Panc1 (cell line): Measurements from ENCODE around the gene FAM20A. TPM values are rescaled to one million over a fixed set of nuclear protein-coding genes. Genes with fewer than 3 reads are reported as not detected.

Source experiments
- ATAC-seq: fragments of 200-7000 bp; cut with Tn5 transposase; 2 replicates; pipeline ENCODE4 v1.9.1; 2020; ENCODE audit warnings: mild to moderate bottlenecking, moderate library complexity
- BruUV-seq: library from RNA; stranded (reverse); fragments of 400-500 nt; replicated peaks from 2 replicates; lab custom pipeline; 2021; lab: Mats Ljungman, UMichigan
- CTCF ChIA-PET: fragments of 300-600 bp; sonication (Branson Sonifier 250); formaldehyde crosslinking; loops from one replicate; lab custom pipeline; 2022; ENCODE audit warnings: antibody characterized with exemption; lab: Charles Lee
- POLR2A ChIA-PET: fragments of 300-600 bp; sonication (Branson Sonifier 250); formaldehyde crosslinking; loops from one replicate; lab custom pipeline; 2022; ENCODE audit warnings: antibody characterized with exemption; lab: Charles Lee
- DNase-seq: peaks from one replicate; pipeline ENCODE4 v3.0.0-alpha.2; 2010; ENCODE audit warnings: low read depth, low spot score
- H3K27ac ChIP-seq: 2 replicates; pipeline ENCODE4 v1.5.1; 2011; ENCODE audit warnings: mild to moderate bottlenecking, low read length, inconsistent platforms
- H3K27me3 ChIP-seq: fragments of 200-500 bp; sonication (Bioruptor generic); 2 replicates; pipeline ENCODE4 v1.6.0; 2014; ENCODE audit warnings: low read length, inconsistent platforms; ENCODE audit not compliant: control insufficient read depth, insufficient read depth
- H3K36me3 ChIP-seq: fragments of 200-500 bp; sonication (Bioruptor generic); 2 replicates; pipeline ENCODE4 v1.5.1; 2014; ENCODE audit warnings: inconsistent platforms, mild to moderate bottlenecking, low read length, moderate library complexity; ENCODE audit not compliant: control insufficient read depth, insufficient read depth
- H3K4me1 ChIP-seq: 2 replicates; pipeline ENCODE4 v1.5.1; 2011; ENCODE audit warnings: inconsistent platforms, mild to moderate bottlenecking, low read length, moderate library complexity; ENCODE audit not compliant: control insufficient read depth, insufficient read depth
- H3K4me3 ChIP-seq, 2 experiments: 2 replicates each; pipeline ENCODE4 v1.5.1; 2011 to 2012; ENCODE audit warnings: low read depth in 2 of 2, low read length in 2 of 2, mild to moderate bottlenecking in 2 of 2, inconsistent platforms in 1 of 2, moderate library complexity in 1 of 2
- H3K9me3 ChIP-seq: fragments of 200-500 bp; sonication (Bioruptor generic); 2 replicates; pipeline ENCODE4 v1.5.1; 2014; ENCODE audit warnings: low read depth, mild to moderate bottlenecking, inconsistent platforms, low read length, moderate library complexity; ENCODE audit not compliant: control insufficient read depth, insufficient read depth
- POLR2AphosphoS5 ChIP-seq: IDR thresholded peaks from 2 replicates; pipeline ENCODE4 v1.6.1; 2012; ENCODE audit warnings: mild to moderate bottlenecking, low read depth, low read length, moderate library complexity
- SIN3A ChIP-seq: IDR thresholded peaks from 2 replicates; pipeline ENCODE4 v1.6.1; 2012; ENCODE audit warnings: low read depth, mild to moderate bottlenecking, low read length, moderate library complexity, borderline replicate concordance; ENCODE audit not compliant: insufficient read depth
- TCF7L2 ChIP-seq: IDR thresholded peaks from 2 replicates; pipeline ENCODE4 v1.6.1; 2011; ENCODE audit warnings: mild to moderate bottlenecking, low read depth, low read length, inconsistent platforms
- in situ Hi-C: cut with HindIII; loops from 2 replicates; pipeline ENCODE4 v1.10.0; 2016; ENCODE audit warnings: low sequenced_read_pairs, low pct_unique_long_range_greater_than_20kb
- intact Hi-C: fragments of 100-400 bp; cut with micrococcal nuclease; formaldehyde crosslinking; loops from one replicate; pipeline ENCODE4 v1.10.0; 2022; ENCODE audit not compliant: unreplicated experiment
- total RNA-seq: library from RNA; stranded (reverse); gene quantifications from one replicate; pipeline ENCODE4 v1.2.1, GENCODE V29; 2021; ENCODE audit not compliant: unreplicated experiment
- TF ChIP-seq, protein P1 (sequence below): fragments of 450-650 bp; IDR thresholded peaks from 2 replicates; pipeline ENCODE4 v1.5.1; 2017; ENCODE audit warnings: mild to moderate bottlenecking
- TF ChIP-seq, protein P2 (sequence below), 2 experiments: IDR thresholded peaks; 2 replicates each; pipeline ENCODE4 v1.6.1; 2011 to 2012; ENCODE audit warnings: low read depth in 2 of 2, control low read depth in 1 of 2, low read length in 1 of 2, mild to moderate bottlenecking in 1 of 2, moderate library complexity in 1 of 2; ENCODE audit not compliant: insufficient read depth in 1 of 2

The FAM20A gene
- total RNA-seq, 1 experiment from 2014 or later, result 0.44 TPM

DNA sequence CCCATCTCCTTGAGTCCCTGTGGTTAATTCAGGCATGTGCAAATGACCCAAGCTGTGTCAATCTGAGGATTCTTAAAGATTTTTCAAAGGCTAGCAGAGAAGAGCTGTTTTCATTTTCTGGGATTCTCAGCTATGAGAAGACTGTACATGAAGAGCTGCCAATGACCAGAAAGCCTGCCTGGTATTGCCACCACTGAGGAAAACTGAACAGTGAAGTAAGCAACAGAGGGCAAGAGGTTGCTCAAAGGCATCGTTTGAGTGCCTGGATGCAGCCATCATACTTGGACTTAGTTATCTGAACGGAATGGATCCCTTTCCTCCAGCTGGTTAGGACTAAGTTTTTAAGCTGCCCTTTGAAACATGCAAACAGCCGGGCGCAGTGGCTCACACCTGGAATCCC, 38.4 kb downstream of the FAM20A start:
- no peaks in the 10 kb centered on the region for H3K9me3 ChIP-seq
- BruUV-seq, result no TSS peak
- H3K4me1 ChIP-seq, result no peaks in the 10 kb centered on the region
- ChIA-PET CTCF (no interaction called here), POLR2A (no interaction called here)
- no peaks in the 10 kb centered on the region for H3K36me3 ChIP-seq
- no peak for DNase-seq
- TF ChIP-seq POLR2AphosphoS5 (no peak), TCF7L2 (no peak), SIN3A (no peak)
- TF ChIP-seq, protein P1, sequence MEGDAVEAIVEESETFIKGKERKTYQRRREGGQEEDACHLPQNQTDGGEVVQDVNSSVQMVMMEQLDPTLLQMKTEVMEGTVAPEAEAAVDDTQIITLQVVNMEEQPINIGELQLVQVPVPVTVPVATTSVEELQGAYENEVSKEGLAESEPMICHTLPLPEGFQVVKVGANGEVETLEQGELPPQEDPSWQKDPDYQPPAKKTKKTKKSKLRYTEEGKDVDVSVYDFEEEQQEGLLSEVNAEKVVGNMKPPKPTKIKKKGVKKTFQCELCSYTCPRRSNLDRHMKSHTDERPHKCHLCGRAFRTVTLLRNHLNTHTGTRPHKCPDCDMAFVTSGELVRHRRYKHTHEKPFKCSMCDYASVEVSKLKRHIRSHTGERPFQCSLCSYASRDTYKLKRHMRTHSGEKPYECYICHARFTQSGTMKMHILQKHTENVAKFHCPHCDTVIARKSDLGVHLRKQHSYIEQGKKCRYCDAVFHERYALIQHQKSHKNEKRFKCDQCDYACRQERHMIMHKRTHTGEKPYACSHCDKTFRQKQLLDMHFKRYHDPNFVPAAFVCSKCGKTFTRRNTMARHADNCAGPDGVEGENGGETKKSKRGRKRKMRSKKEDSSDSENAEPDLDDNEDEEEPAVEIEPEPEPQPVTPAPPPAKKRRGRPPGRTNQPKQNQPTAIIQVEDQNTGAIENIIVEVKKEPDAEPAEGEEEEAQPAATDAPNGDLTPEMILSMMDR, result no peak
- TF ChIP-seq, protein P2, sequence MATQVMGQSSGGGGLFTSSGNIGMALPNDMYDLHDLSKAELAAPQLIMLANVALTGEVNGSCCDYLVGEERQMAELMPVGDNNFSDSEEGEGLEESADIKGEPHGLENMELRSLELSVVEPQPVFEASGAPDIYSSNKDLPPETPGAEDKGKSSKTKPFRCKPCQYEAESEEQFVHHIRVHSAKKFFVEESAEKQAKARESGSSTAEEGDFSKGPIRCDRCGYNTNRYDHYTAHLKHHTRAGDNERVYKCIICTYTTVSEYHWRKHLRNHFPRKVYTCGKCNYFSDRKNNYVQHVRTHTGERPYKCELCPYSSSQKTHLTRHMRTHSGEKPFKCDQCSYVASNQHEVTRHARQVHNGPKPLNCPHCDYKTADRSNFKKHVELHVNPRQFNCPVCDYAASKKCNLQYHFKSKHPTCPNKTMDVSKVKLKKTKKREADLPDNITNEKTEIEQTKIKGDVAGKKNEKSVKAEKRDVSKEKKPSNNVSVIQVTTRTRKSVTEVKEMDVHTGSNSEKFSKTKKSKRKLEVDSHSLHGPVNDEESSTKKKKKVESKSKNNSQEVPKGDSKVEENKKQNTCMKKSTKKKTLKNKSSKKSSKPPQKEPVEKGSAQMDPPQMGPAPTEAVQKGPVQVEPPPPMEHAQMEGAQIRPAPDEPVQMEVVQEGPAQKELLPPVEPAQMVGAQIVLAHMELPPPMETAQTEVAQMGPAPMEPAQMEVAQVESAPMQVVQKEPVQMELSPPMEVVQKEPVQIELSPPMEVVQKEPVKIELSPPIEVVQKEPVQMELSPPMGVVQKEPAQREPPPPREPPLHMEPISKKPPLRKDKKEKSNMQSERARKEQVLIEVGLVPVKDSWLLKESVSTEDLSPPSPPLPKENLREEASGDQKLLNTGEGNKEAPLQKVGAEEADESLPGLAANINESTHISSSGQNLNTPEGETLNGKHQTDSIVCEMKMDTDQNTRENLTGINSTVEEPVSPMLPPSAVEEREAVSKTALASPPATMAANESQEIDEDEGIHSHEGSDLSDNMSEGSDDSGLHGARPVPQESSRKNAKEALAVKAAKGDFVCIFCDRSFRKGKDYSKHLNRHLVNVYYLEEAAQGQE (IDR thresholded peaks at IDR 0.05; ENCODE audit: insufficient read depth in 1 of 2, low read depth in 2 of 2, low read length in 1 of 2), result no peak
- H3K4me3 ChIP-seq, result no peak overlapping the region
- no peaks in the 10 kb centered on the region for H3K27me3 ChIP-seq
- intact Hi-C loops, result no loop called here
- in situ Hi-C loops, result no loop called here
- ATAC-seq, result no peak
- no peak overlapping the region for H3K27ac ChIP-seq

GRCh38 chr17:68560966-68561720, 40.0 kb downstream of the FAM20A start:
- ChIA-PET POLR2A (no interaction called here), CTCF (no interaction called here)
- ATAC-seq, result no peak
- H3K27ac ChIP-seq, result no peak overlapping the region
- no peaks in the 10 kb centered on the region for H3K4me1 ChIP-seq
- in situ Hi-C loops (no loop called here), intact Hi-C loops (no loop called here)
- H3K27me3 ChIP-seq, result no peaks in the 10 kb centered on the region
- no TSS peak for BruUV-seq
- H3K4me3 ChIP-seq, result no peak overlapping the region
- TF ChIP-seq POLR2AphosphoS5 (no peak), SIN3A (no peak), TCF7L2 (no peak)
- TF ChIP-seq, protein P2 (IDR thresholded peaks at IDR 0.05; ENCODE audit: insufficient read depth in 1 of 2, low read depth in 2 of 2, low read length in 1 of 2), result no peak
- TF ChIP-seq, protein P1, result no peak
- DNase-seq, result no peak
- H3K9me3 ChIP-seq, result no peaks in the 10 kb centered on the region
- H3K36me3 ChIP-seq, result no peaks in the 10 kb centered on the region
